IMR-90 (cell line): ENCODE measurements around the gene IL16. TPM values are rescaled to one million over a fixed set of nuclear protein-coding genes. Genes with fewer than 3 reads are reported as not detected.
A peak's percentile ranks its signal among the peaks of the same experiment; 100 is the strongest.

Experiments
- ATAC-seq: fragments of 200-7000 bp; cut with Tn5 transposase; 2 replicates; pipeline ENCODE4 v1.9.1; 2020; ENCODE audit warnings: low read depth, mild to moderate bottlenecking, moderate library complexity
- BruUV-seq: library from RNA; stranded (reverse); fragments of 400-500 nt; replicated peaks from 2 replicates; lab custom pipeline; 2021; lab: Mats Ljungman, UMichigan
- CTCF ChIA-PET: fragments of 300-600 bp; formaldehyde crosslinking; extraction: SDS; loops from one replicate; lab custom pipeline; 2021; ENCODE audit warnings: antibody characterized with exemption; lab: Yijun Ruan, JAX
- POLR2A ChIA-PET: fragments of 300-600 bp; sonication (Branson Sonifier 250); formaldehyde crosslinking; loops from one replicate; lab custom pipeline; 2022; ENCODE audit warnings: antibody characterized with exemption; ENCODE audit not compliant: unreplicated experiment; lab: Charles Lee
- DNase-seq: peaks from one replicate; pipeline ENCODE4 v3.0.0; 2013
- H2AFZ ChIP-seq: replicated peaks from 2 replicates; pipeline ENCODE3; 2013; ENCODE audit warnings: low read length, mild to moderate bottlenecking; ENCODE audit not compliant: poor library complexity
- H2AK5ac ChIP-seq: 2 replicates; pipeline ENCODE4 v1.6.1; 2013; ENCODE audit warnings: low read depth, low read length, inconsistent platforms
- H2AK9ac ChIP-seq: replicated peaks from 2 replicates; pipeline ENCODE3; 2013; ENCODE audit warnings: mild to moderate bottlenecking, low read depth, low read length, moderate library complexity; ENCODE audit not compliant: poor library complexity
- H2BK120ac ChIP-seq: 2 replicates; pipeline ENCODE4 v1.6.1; 2013; ENCODE audit warnings: low read depth, low read length, inconsistent platforms
- H2BK15ac ChIP-seq: 3 replicates; pipeline ENCODE4 v1.6.1; 2013; ENCODE audit warnings: low read depth, low read length, inconsistent platforms
- H2BK20ac ChIP-seq: 2 replicates; pipeline ENCODE4 v1.6.1; 2013; ENCODE audit warnings: low read depth, mild to moderate bottlenecking, inconsistent platforms, low read length, moderate library complexity
- H2BK5ac ChIP-seq: 2 replicates; pipeline ENCODE4 v1.6.1; 2013; ENCODE audit warnings: mild to moderate bottlenecking, low read depth, low read length, inconsistent platforms; ENCODE audit not compliant: poor library complexity, severe bottlenecking
- H3K14ac ChIP-seq: replicated peaks from 2 replicates; pipeline ENCODE4 v1.6.1; 2013; ENCODE audit warnings: low read depth, low read length, inconsistent platforms
- H3K18ac ChIP-seq: 2 replicates; pipeline ENCODE4 v1.6.1; 2013; ENCODE audit warnings: low read depth, low read length, control low read depth
- H3K23ac ChIP-seq: 2 replicates; pipeline ENCODE4 v1.6.1; 2013; ENCODE audit warnings: low read depth, low read length, inconsistent platforms
- H3K27ac ChIP-seq: 2 replicates; pipeline ENCODE4 v1.5.1; 2013; ENCODE audit warnings: mild to moderate bottlenecking, control low read depth, low read length; ENCODE audit not compliant: insufficient read depth
- H3K27me3 ChIP-seq: 2 replicates; pipeline ENCODE4 v1.6.1; 2013; ENCODE audit warnings: low read length; ENCODE audit not compliant: control insufficient read depth, insufficient read depth
- H3K36me3 ChIP-seq: 2 replicates; pipeline ENCODE4 v1.6.1; 2013; ENCODE audit warnings: low read length, mixed read lengths; ENCODE audit not compliant: control insufficient read depth, insufficient read depth
- H3K4ac ChIP-seq: 2 replicates; pipeline ENCODE4 v1.6.1; 2013; ENCODE audit warnings: low read depth, low read length, inconsistent platforms
- H3K4me1 ChIP-seq: 2 replicates; pipeline ENCODE4 v1.6.1; 2013; ENCODE audit warnings: low read length, mixed read lengths; ENCODE audit not compliant: control insufficient read depth, insufficient read depth
- H3K4me2 ChIP-seq: 2 replicates; pipeline ENCODE4 v1.6.1; 2013; ENCODE audit warnings: low read depth, mild to moderate bottlenecking, control low read depth, low read length, moderate library complexity
- H3K4me3 ChIP-seq: 2 replicates; pipeline ENCODE4 v1.5.1; 2013; ENCODE audit warnings: low read depth, mild to moderate bottlenecking, control low read depth, low read length, moderate library complexity; ENCODE audit not compliant: insufficient read depth
- H3K56ac ChIP-seq: 2 replicates; pipeline ENCODE4 v1.6.1; 2013; ENCODE audit warnings: low read length, inconsistent platforms; ENCODE audit not compliant: insufficient read depth; ENCODE audit errors: extremely low read depth
- H3K79me1 ChIP-seq, 2 experiments: 2 replicates each; pipeline ENCODE4 v1.6.1; 2013; ENCODE audit warnings: low read length in 2 of 2, inconsistent platforms in 1 of 2, low read depth in 1 of 2
- H3K9ac ChIP-seq: 2 replicates; pipeline ENCODE4 v1.6.1; 2013; ENCODE audit warnings: low read depth, low read length, control low read depth
- H3K9me1 ChIP-seq: 2 replicates; pipeline ENCODE4 v1.6.1; 2013; ENCODE audit warnings: low read length, inconsistent platforms; ENCODE audit not compliant: insufficient read depth
- H3K9me3 ChIP-seq: 2 replicates; pipeline ENCODE4 v1.6.1; 2013; ENCODE audit warnings: low read length; ENCODE audit not compliant: control insufficient read depth, insufficient read depth
- H4K20me1 ChIP-seq: 2 replicates; pipeline ENCODE4 v1.6.1; 2013; ENCODE audit warnings: low read length, inconsistent platforms; ENCODE audit not compliant: insufficient read depth
- H4K5ac ChIP-seq: 2 replicates; pipeline ENCODE4 v1.6.1; 2013; ENCODE audit warnings: mild to moderate bottlenecking, low read depth, low read length, control low read depth
- H4K8ac ChIP-seq, 2 experiments: 2 replicates each; pipeline ENCODE4 v1.6.1; 2013; ENCODE audit warnings: low read depth in 2 of 2, low read length in 2 of 2, control low read depth in 1 of 2, inconsistent platforms in 1 of 2
- H4K91ac ChIP-seq: 2 replicates; pipeline ENCODE4 v1.6.1; 2013; ENCODE audit warnings: low read depth, low read length, inconsistent platforms; ENCODE audit not compliant: insufficient read depth
- BHLHE40 ChIP-seq: fragments of 150-350 bp; IDR thresholded peaks from 2 replicates; pipeline ENCODE4 v1.6.1; 2016; ENCODE audit warnings: mild to moderate bottlenecking, low read depth, low read length
- MAZ ChIP-seq: IDR thresholded peaks from 2 replicates; pipeline ENCODE4 v1.6.1; 2012; ENCODE audit warnings: low read depth, mild to moderate bottlenecking, low read length, improper control_type of control experiment, moderate library complexity, borderline replicate concordance
- MXI1 ChIP-seq: IDR thresholded peaks from 2 replicates; pipeline ENCODE4 v1.6.1; 2012; ENCODE audit warnings: low read depth, mild to moderate bottlenecking, low read length, moderate library complexity, borderline replicate concordance
- RAD21 ChIP-seq: IDR thresholded peaks from 2 replicates; pipeline ENCODE4 v1.6.1; 2012; ENCODE audit warnings: low read length, improper control_type of control experiment
- WGBS, 2 experiments: methylation state at CpG; one replicate each; pipeline versions ENCODE4 v1.1.5 to v1.1.7; 2013; ENCODE audit warnings: missing lambda C conversion rate in 2 of 2; ENCODE audit not compliant: insufficient read length in 1 of 2; ENCODE audit errors: extremely low coverage in 2 of 2; 5-methylcytosine and 5-hydroxymethylcytosine counted together
- dilution Hi-C: fragments of 300-500 bp; cut with HindIII; formaldehyde crosslinking; loops from one replicate; pipeline ENCODE4 v1.14.3; 2018; ENCODE audit warnings: low sequenced_read_pairs; ENCODE audit not compliant: unreplicated experiment
- in situ Hi-C: fragments of 300-500 bp; cut with MboI; formaldehyde crosslinking; loops from 3 replicates; pipeline ENCODE4 v1.14.3; 2019; ENCODE audit warnings: low sequenced_read_pairs, inconsistent platforms, mixed read lengths
- intact Hi-C: fragments of 100-400 bp; cut with micrococcal nuclease; formaldehyde crosslinking; loops from 2 replicates; pipeline ENCODE4 v1.10.0; 2022
- polyA plus RNA-seq, 3 experiments: library from polyadenylated mRNA; depleted of rRNA; stranded (reverse); fragments of >200 nt; gene quantifications; 2 replicates each; pipeline ENCODE4 v1.2.3, GENCODE V29; 2012; ENCODE audit warnings: low replicate concordance in 1 of 3
- total RNA-seq: library from RNA; depleted of rRNA; stranded (reverse); fragments of >200 nt; gene quantifications from 2 replicates; pipeline ENCODE4 v1.2.3, GENCODE V29; 2012

The IL16 gene
- total and polyA plus RNA-seq, 2 of the 4 experiments (the other 2 are of a cell fraction), result 0.18 to 0.27 TPM

DNA sequence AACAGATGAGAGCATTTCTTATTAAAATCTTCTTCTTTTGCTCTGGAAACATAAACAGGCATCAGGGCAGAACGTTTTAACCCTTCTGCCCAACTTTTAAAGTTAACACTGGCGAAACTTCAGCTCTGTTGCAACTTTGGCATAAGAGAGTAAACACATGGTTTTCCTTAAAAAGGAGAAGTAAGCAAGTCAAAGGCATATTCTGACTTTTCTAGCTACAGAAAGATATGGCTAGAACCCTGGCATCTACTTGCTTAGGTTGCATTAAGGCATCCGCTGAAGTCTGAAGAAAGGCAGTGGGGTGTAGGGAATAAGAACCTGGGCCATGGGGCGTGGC lies 13.3 kb upstream of the IL16 start:
- Histone ChIP-seq H3K27me3 (no peaks in the 10 kb centered on the region), H2AK9ac (no peak overlapping the region), H3K36me3 (peaks cover under 1% of the 10 kb centered on the region; the same call in 1 of the 2 replicates), H3K4me3 (peak overlapping the region; percentile 43), H3K14ac (peak overlapping the region; percentile 85; the same call in 1 of the 2 replicates), H3K18ac (peak overlapping the region; percentile 86), H4K91ac (peak overlapping the region; percentile 88), H3K79me1 (peaks cover 0 to 19% of the 10 kb centered on the region in 2 experiments; a peak in 2 of 4 replicates), H3K9me3 (no peaks in the 10 kb centered on the region), H3K9ac (peak overlapping the region; percentile 89), H4K8ac (peak overlapping the region; percentile 22 to 77; a peak in 2 of 4 replicates), H2BK20ac (peak overlapping the region; percentile 87), H3K27ac (peak overlapping the region; percentile 92; the same call in 1 of the 2 replicates), H3K4ac (peak overlapping the region; percentile 92), H3K23ac (no peak overlapping the region), H2BK15ac (peak overlapping the region; percentile 63; the same call in 2 of the 3 replicates), H2BK5ac (no peak overlapping the region), H2BK120ac (peak overlapping the region; percentile 95), H3K4me1 (peaks cover 23% of the 10 kb centered on the region), H4K20me1 (no peaks in the 10 kb centered on the region), H4K5ac (peak overlapping the region; percentile 92; the same call in 1 of the 2 replicates), H3K56ac (no peak overlapping the region), H2AK5ac (peak overlapping the region; percentile 98; the same call in 1 of the 2 replicates), H3K9me1 (peaks cover 9% of the 10 kb centered on the region; the same call in 1 of the 2 replicates), H3K4me2 (peak overlapping the region; percentile 97), H2AFZ (no peak overlapping the region)
- no peak for TF ChIP-seq MXI1
- no peak for TF ChIP-seq MAZ
- TF ChIP-seq RAD21, result no peak
- TF ChIP-seq BHLHE40, result no peak
- dilution Hi-C loops, result no loop called here
- DNase-seq (no peak), ATAC-seq (no peak)
- intact Hi-C loops, result loop anchor here (2.0 kb wide), 1 partner anchor 19 kb away; no protein-coding TSS in a partner anchor
- WGBS, 2 experiments, result no CpG with 5 or more reads among the region's 4 CpGs
- ChIA-PET CTCF (interaction anchor here (0.8 to 1.9 kb wide), 6 partner anchors 19 to 91 kb away, joined by 3 to 11 read pairs (median 5); no protein-coding TSS in a partner anchor), POLR2A (interaction anchor here (1.7 kb wide), 1 partner anchor 20 kb away, joined by 5 read pairs; no protein-coding TSS in a partner anchor)
- in situ Hi-C loops, result no loop called here
- BruUV-seq, result no TSS peak
